Testis (tissue), 3 donors: ENCODE measurements around the gene UBL4A. TPM values are rescaled to one million over a fixed set of nuclear protein-coding genes. Genes with fewer than 3 reads are reported as not detected.
"Not testable (repeated sequence)": the region's sequence is repeated elsewhere in the genome, so short reads cannot be mapped to it uniquely, and the experiment has no call there.

ENCODE experiments used
- DNase-seq: peaks from one replicate; pipeline ENCODE4 v3.0.0-alpha.2; 2019
- H3K27ac ChIP-seq, 2 donors: fragments of 200-600 bp; sonication (generic); one replicate each; pipeline ENCODE4 v1.5.1; 2019
- H3K27me3 ChIP-seq: fragments of 200-600 bp; sonication (generic); one replicate; pipeline ENCODE4 v1.5.1; 2019
- H3K36me3 ChIP-seq: fragments of 200-600 bp; sonication (generic); one replicate; pipeline ENCODE4 v1.5.1; 2017; ENCODE audit warnings: low read depth; ENCODE audit errors: missing control alignments
- H3K4me1 ChIP-seq: fragments of 200-600 bp; sonication (generic); one replicate; pipeline ENCODE4 v1.5.1; 2019
- H3K4me3 ChIP-seq, 2 donors: fragments of 200-600 bp; sonication (generic); one replicate each; pipeline ENCODE4 v1.5.1; 2017 to 2019
- H3K9me3 ChIP-seq: fragments of 200-600 bp; sonication (generic); one replicate; pipeline ENCODE4 v1.5.1; 2017
- POLR2A ChIP-seq: fragments of 450-650 bp; IDR thresholded peaks from one replicate; pipeline ENCODE4 v1.6.1; 2017; ENCODE audit warnings: antibody characterized with exemption, mild to moderate bottlenecking, moderate library complexity
- WGBS, 2 donors: methylation state at CpG; one replicate each; pipeline ENCODE4 v1.1.5; 2018; 5-methylcytosine and 5-hydroxymethylcytosine counted together
- intact Hi-C: fragments of 100-400 bp; cut with DNase I; formaldehyde crosslinking; loops from one replicate; pipeline ENCODE4 v1.15.1; 2023; ENCODE audit warnings: low total_unique reads
- polyA plus RNA-seq: library from polyadenylated mRNA; stranded (reverse); fragments of 350-450 nt; fragmentation: Illumina TruSeq; extraction: RNeasy Lipid Tissue Mini Kit (QIAGEN cat#74804); gene quantifications from one replicate; pipeline ENCODE4 v1.2.3, GENCODE V29; 2014; ENCODE audit warnings: low read depth, low replicate concordance; ENCODE audit not compliant: insufficient read depth
- total RNA-seq, 2 donors: library from RNA; depleted of rRNA; stranded (reverse); fragments of >200 nt; gene quantifications; one replicate each; pipeline ENCODE4 v1.2.3, GENCODE V29; 2016
- TF ChIP-seq, protein P1 (sequence below), 3 experiments: fragments of 450-650 bp in 2 of 3; fragments of 200-600 bp in 1 of 3; sonication (generic) in 1 of 3; IDR thresholded peaks; one replicate each; pipeline ENCODE4 v1.5.1; 2016 to 2019; ENCODE audit warnings: antibody characterized with exemption in 3 of 3, mild to moderate bottlenecking in 2 of 3, moderate library complexity in 1 of 3

Gene UBL4A
- total and polyA plus RNA-seq, 3 donors from 2014 or later: 13.3 to 18.9 (median 16.8) TPM

DNA sequence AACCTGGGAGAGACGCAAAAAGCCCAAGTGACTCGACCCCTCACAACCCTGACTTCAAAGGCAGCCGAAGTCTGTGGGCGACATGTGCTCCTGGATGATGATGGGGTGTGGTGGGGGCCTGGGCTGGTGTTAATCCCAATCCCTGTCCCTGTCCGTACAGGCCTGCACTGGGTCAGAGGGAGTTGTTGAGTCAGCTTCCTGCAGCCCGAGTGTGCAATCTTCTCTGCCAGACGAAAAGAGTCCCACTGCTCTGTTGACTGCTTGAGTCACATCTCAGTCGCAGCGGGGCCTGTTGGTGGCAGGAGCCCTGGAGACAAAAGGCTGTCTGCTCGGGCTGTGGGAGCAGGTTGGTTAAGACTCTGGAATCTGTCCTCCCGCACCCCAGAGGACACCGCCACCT, 19.3 kb upstream of the UBL4A start:
- H3K27ac ChIP-seq: no peak overlapping the region
- no peak overlapping the region for H3K4me3 ChIP-seq
- H3K4me1 ChIP-seq: no peaks in the 10 kb centered on the region
- no peak for DNase-seq
- no peaks in the 10 kb centered on the region for H3K36me3 ChIP-seq
- no peaks in the 10 kb centered on the region for H3K27me3 ChIP-seq
- no peaks in the 10 kb centered on the region for H3K9me3 ChIP-seq
- WGBS, 2 donors: 80 to 84% methylated on average over 1 to 10 of the region's 12 CpGs
- no peak for TF ChIP-seq POLR2A
- TF ChIP-seq, protein P1, sequence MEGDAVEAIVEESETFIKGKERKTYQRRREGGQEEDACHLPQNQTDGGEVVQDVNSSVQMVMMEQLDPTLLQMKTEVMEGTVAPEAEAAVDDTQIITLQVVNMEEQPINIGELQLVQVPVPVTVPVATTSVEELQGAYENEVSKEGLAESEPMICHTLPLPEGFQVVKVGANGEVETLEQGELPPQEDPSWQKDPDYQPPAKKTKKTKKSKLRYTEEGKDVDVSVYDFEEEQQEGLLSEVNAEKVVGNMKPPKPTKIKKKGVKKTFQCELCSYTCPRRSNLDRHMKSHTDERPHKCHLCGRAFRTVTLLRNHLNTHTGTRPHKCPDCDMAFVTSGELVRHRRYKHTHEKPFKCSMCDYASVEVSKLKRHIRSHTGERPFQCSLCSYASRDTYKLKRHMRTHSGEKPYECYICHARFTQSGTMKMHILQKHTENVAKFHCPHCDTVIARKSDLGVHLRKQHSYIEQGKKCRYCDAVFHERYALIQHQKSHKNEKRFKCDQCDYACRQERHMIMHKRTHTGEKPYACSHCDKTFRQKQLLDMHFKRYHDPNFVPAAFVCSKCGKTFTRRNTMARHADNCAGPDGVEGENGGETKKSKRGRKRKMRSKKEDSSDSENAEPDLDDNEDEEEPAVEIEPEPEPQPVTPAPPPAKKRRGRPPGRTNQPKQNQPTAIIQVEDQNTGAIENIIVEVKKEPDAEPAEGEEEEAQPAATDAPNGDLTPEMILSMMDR (IDR thresholded peaks at IDR 0.05): no peak
- intact Hi-C loops: no loop called here

DNA sequence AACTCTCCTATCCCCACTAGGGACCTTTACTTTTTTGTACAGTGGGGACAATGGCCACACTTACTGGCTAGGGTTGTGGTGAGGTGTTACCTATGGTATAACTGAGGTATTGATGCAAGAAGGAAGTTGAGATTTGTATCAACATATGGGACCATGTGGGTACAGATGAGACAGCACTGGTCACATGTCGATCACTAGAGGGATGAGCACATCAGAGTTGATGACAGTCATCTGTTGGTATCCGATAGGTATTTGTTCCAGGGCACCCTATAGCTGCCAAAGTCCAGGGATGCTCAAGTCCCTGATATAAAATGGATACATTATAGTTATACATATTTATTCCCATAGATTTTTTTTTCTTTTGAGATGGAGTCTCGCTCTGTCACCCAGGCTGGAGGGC, 16.6 kb upstream of the UBL4A start:
- no peaks in the 10 kb centered on the region for H3K4me1 ChIP-seq
- H3K27me3 ChIP-seq: no peaks in the 10 kb centered on the region
- no peak for TF ChIP-seq POLR2A
- TF ChIP-seq, protein P1 (IDR thresholded peaks at IDR 0.05): no peak
- DNase-seq: no peak
- intact Hi-C loops: no loop called here
- H3K36me3 ChIP-seq: no peaks in the 10 kb centered on the region
- WGBS, 2 donors: 71 to 91% methylated on average over 3 of the region's 3 CpGs
- no peaks in the 10 kb centered on the region for H3K9me3 ChIP-seq
- H3K27ac ChIP-seq: no peak overlapping the region
- H3K4me3 ChIP-seq: no peak overlapping the region

DNA sequence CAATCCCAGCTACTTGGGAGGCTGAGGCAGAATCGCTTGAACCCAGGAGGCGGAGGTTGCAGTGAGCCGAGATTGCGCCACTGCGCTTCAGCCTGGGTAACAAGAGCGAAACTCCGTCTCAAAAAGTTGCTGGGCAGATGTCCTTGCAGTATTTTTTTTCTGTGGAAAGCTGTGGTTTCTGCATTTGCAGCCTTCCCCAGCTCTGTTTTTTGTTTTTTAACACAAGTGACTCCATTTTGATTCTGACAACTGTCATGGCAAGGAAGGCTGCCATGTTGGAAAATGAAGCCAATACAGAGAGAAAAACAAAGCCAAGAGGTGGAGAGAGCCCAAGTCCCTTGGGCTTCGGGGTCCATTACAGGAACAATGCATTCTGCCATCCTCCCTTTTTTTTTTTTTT, 15.7 kb upstream of the UBL4A start:
- H3K27ac ChIP-seq: no peak overlapping the region
- H3K4me1 ChIP-seq: no peaks in the 10 kb centered on the region
- no peak for DNase-seq
- H3K4me3 ChIP-seq: no peak overlapping the region
- no peaks in the 10 kb centered on the region for H3K9me3 ChIP-seq
- intact Hi-C loops: no loop called here
- TF ChIP-seq, protein P1 (IDR thresholded peaks at IDR 0.05): no peak
- TF ChIP-seq POLR2A: no peak
- H3K27me3 ChIP-seq: no peaks in the 10 kb centered on the region
- H3K36me3 ChIP-seq: no peaks in the 10 kb centered on the region
- WGBS, 2 donors: 85 to 94% methylated on average over 8 of the region's 8 CpGs

DNA sequence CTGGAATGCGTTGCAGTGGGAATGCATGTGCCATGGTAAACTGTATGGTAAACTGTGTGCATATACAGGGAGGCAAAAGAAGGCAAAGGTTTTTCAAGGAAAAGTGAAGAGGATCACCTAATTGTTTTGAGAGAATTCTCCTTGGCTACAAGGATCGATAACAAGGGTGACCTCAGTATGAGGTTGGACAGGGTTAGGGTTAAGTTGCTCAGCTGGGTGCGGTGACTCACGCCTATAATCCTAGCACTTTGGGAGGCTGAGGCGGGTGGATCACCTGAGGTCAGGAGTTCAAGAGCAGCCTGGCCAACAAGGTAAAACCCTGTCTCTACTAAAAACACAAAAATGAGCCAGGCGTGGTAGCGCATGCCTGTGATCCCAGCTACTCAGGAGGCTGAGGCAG, 15.0 kb upstream of the UBL4A start:
- H3K9me3 ChIP-seq, DNase-seq: not testable (repeated sequence)

DNA sequence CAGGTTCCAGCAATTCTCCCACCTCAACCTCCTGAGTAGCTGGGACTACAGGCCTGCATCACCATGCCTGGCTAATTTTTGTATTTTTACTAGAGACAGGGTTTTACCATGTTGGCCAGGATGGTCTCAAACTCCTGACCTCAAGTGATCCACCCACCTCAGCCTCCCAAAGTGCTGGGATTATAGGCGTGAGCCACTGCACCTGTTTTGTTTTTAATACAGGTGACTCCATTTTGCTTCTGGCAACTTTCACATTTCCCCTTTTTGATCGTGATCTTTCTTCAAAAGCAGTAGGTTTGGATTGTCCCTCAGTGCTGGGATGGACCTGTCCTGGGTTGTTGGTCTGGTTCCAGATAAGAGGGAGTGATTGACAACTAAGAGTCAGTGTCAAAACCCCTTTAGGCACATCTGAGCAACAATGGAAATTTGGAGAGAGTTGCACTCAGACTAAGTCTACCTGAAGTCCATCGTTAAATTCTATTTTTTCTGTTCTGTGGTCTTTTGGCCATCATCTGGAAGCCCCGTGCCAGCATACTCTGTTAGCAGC, 10.2 kb upstream of the UBL4A start:
- intact Hi-C loops, H3K9me3 ChIP-seq, H3K4me3 ChIP-seq, H3K27ac ChIP-seq, H3K36me3 ChIP-seq, DNase-seq, H3K4me1 ChIP-seq, H3K27me3 ChIP-seq: not testable (repeated sequence)
- WGBS, 2 donors: 72 to 74% methylated on average over 4 of the region's 4 CpGs

More for the DNA sequence above, 15.0 kb upstream of the UBL4A start:
- H3K27me3 ChIP-seq, H3K4me3 ChIP-seq, H3K36me3 ChIP-seq, H3K27ac ChIP-seq, H3K4me1 ChIP-seq, intact Hi-C loops: not testable (repeated sequence)
- 91 to 92% methylated on average over 5 to 7 of the region's 7 CpGs for WGBS, 2 donors

DNA sequence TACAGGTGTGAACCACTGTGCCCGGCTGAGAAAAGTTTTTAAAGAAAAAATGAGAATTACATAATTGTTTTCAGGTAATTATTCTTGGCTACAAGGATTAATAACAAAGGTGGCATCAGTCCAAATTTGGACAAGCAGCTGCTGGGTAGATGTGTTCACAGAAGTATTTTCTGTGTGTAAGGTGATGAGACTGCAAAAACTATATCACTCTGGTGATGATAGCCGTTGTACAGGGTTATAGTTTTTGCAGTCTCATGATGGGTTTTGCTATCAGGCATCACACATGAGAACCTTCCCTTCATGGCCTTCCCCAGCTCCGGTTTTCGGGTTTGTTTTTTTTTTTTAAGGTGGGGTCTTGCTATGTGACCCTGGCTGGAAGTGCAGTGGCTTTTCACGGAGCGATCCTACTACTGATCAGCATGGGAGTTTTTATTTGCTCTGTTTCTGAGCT, 9.1 kb upstream of the UBL4A start:
- H3K36me3 ChIP-seq: no peaks in the 10 kb centered on the region
- no peaks in the 10 kb centered on the region for H3K9me3 ChIP-seq
- no peak overlapping the region for H3K4me3 ChIP-seq
- no peaks in the 10 kb centered on the region for H3K27me3 ChIP-seq
- intact Hi-C loops: no loop called here
- no peaks in the 10 kb centered on the region for H3K4me1 ChIP-seq
- no peak for DNase-seq
- no peak overlapping the region for H3K27ac ChIP-seq
- 71 to 77% methylated on average over 5 to 6 of the region's 6 CpGs for WGBS, 2 donors
- TF ChIP-seq POLR2A: no peak
- TF ChIP-seq, protein P1 (IDR thresholded peaks at IDR 0.05): no peak
